NCI-H1105 treated with DMSO at 0.1 percent for 48 hours (cell line): ENCODE results near the gene PARP11.
"Not testable (repeated sequence)": the region's sequence is repeated elsewhere in the genome, so short reads cannot be mapped to it uniquely, and the experiment has no call there.

Source experiments
- DNase-seq: peaks from one replicate; lab custom pipeline; 2025; lab: John Stamatoyannopoulos, UW

The PARP11 gene

GRCh38 chr12:3882896-3883564, 9.8 kb upstream of the PARP11 start:
- peak; percentile 3 for DNase-seq

GRCh38 chr12:3882406-3882805, 9.2 kb upstream of the PARP11 start:
- no peak for DNase-seq

- DNase-seq: no peak
These were observed 8.2 kb upstream of the PARP11 start for GRCh38 chr12:3881281-3881950.

- DNase-seq: no peak
These were observed 6.6 kb upstream of the PARP11 start for GRCh38 chr12:3879846-3880245.

- no peak for DNase-seq
These were observed 1.8 kb downstream of the PARP11 start for GRCh38 chr12:3871356-3871755.

GRCh38 chr12:3869865-3870264, 3.3 kb downstream of the PARP11 start:
- DNase-seq: no peak

GRCh38 chr12:3869433-3869832, 3.8 kb downstream of the PARP11 start:
- DNase-seq: no peak

- no peak for DNase-seq
These were observed 9.4 kb downstream of the PARP11 start for GRCh38 chr12:3863756-3864155.

GRCh38 chr12:3842517-3842916, 30.7 kb downstream of the PARP11 start:
- no peak for DNase-seq

- no peak for DNase-seq
These were observed 31.4 kb downstream of the PARP11 start for GRCh38 chr12:3841783-3842182.

GRCh38 chr12:3840833-3841232, 32.4 kb downstream of the PARP11 start:
- DNase-seq: not testable (repeated sequence)

- not testable (repeated sequence) for DNase-seq
These were observed 33.5 kb downstream of the PARP11 start for GRCh38 chr12:3839745-3840144.

- DNase-seq: not testable (repeated sequence)
These were observed 34.3 kb downstream of the PARP11 start for GRCh38 chr12:3838701-3839548.

- no peak for DNase-seq
These were observed 35.1 kb downstream of the PARP11 start for GRCh38 chr12:3838076-3838475.

- DNase-seq: no peak
These were observed 36.1 kb downstream of the PARP11 start for GRCh38 chr12:3837049-3837448.

- DNase-seq: no peak
These were observed 36.6 kb downstream of the PARP11 start for GRCh38 chr12:3836641-3837040.

GRCh38 chr12:3835914-3836313, 37.3 kb downstream of the PARP11 start:
- no peak for DNase-seq

GRCh38 chr12:3834774-3835173, 38.4 kb downstream of the PARP11 start:
- DNase-seq: no peak

- DNase-seq: no peak
These were observed 39.4 kb downstream of the PARP11 start for GRCh38 chr12:3833670-3834310.

GRCh38 chr12:3832738-3833137, 40.5 kb downstream of the PARP11 start:
- no peak for DNase-seq

GRCh38 chr12:3828888-3829287, 44.3 kb downstream of the PARP11 start:
- DNase-seq: no peak

GRCh38 chr12:3827301-3828000, 45.7 kb downstream of the PARP11 start:
- DNase-seq: no peak
